Activated T-cell treated with anti-CD3 and anti-CD28 coated beads, Interleukin-2, amount 50 U/mL, for 24 hours (primary cell): ENCODE measurements around the gene PPP2R2D.
"Not testable (repeated sequence)": the region's sequence is repeated elsewhere in the genome, so short reads cannot be mapped to it uniquely, and the experiment has no call there.

ENCODE experiments used
- DNase-seq: peaks from one replicate; pipeline ENCODE4 v3.0.0-alpha.2; 2020
- H3K27ac Mint-ChIP-seq: 2 replicates; pipeline ENCODE4 v1.8.0; 2020; ENCODE audit warnings: mild to moderate bottlenecking, mixed read lengths
- H3K27me3 Mint-ChIP-seq: 2 replicates; pipeline ENCODE4 v1.8.0; 2020; ENCODE audit warnings: mixed read lengths
- H3K36me3 Mint-ChIP-seq: 2 replicates; pipeline ENCODE4 v1.8.0; 2020; ENCODE audit warnings: low read depth, mixed read lengths
- H3K4me1 Mint-ChIP-seq: 2 replicates; pipeline ENCODE4 v1.8.0; 2020; ENCODE audit warnings: low read depth, mixed read lengths
- H3K4me3 Mint-ChIP-seq: 2 replicates; pipeline ENCODE4 v1.8.0; 2020; ENCODE audit warnings: mild to moderate bottlenecking, moderate library complexity, mixed read lengths
- H3K9me3 Mint-ChIP-seq: 2 replicates; pipeline ENCODE4 v1.8.0; 2020; ENCODE audit warnings: mixed read lengths

PPP2R2D gene

GRCh38 chr10:131919461-131919860 is 18.7 kb downstream of the PPP2R2D start:
- Mint-ChIP-seq H3K27ac (peak overlapping the region; percentile 93), H3K36me3 (peaks cover 79% of the 10 kb centered on the region), H3K9me3 (peaks cover 39% of the 10 kb centered on the region), H3K4me1 (peaks cover 76% of the 10 kb centered on the region)
- H3K27me3 Mint-ChIP-seq, H3K4me3 Mint-ChIP-seq, DNase-seq: not testable (repeated sequence)

- Mint-ChIP-seq H3K9me3 (peaks cover 43% of the 10 kb centered on the region), H3K4me3 (no peak overlapping the region), H3K4me1 (peaks cover 74% of the 10 kb centered on the region), H3K27ac (peak overlapping the region; percentile 93), H3K27me3 (no peaks in the 10 kb centered on the region), H3K36me3 (peaks cover 77% of the 10 kb centered on the region)
- no peak for DNase-seq
Measured at GRCh38 chr10:131920151-131920550, 19.3 kb downstream of the PPP2R2D start.

DNA sequence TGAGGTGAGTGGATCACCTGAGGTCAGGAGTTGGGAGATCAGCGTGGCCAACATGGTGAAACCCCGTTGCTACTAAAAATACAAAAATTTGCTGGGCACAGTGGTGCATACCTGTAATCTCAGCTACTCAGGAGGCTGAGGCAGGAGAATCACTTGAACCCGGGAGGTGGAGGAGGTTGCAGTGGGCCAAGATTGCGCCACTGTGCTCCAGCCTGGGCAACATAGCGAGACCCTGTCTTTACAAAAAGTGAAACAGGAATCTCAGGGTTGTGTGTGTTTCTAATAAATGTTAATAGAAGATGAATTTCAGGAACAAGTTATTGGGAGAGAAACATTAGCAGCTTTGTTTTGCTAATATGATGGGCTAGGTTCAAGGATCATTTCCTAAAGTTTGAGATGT is 19.9 kb downstream of the PPP2R2D start:
- Mint-ChIP-seq H3K27ac (peak overlapping the region; percentile 93), H3K27me3 (no peaks in the 10 kb centered on the region), H3K9me3 (peaks cover 45% of the 10 kb centered on the region), H3K4me3 (no peak overlapping the region), H3K4me1 (peaks cover 75% of the 10 kb centered on the region), H3K36me3 (peaks cover 78% of the 10 kb centered on the region)
- no peak for DNase-seq

DNA sequence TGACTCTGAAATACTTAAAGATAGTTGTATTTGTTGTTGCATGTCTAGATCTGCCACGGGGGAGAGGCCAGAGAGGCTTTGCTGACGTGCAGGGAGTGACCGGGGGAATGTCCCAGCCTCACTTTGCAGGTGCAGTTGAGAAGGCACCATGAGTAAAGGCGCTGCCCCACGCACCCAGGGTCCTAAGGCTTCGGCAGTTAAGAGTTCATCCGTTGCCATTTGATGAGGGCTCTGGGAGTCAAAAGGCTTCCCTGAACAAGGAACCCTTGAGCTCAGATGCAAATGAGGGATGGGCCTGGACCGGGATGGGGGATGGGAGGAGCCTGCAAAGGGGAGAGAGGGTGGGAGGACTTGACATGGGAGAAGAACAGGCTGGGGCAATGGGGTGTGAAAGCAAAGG is 20.4 kb downstream of the PPP2R2D start:
- H3K27ac Mint-ChIP-seq, result peak overlapping the region; percentile 51

GRCh38 chr10:131923038-131923756 is 22.4 kb downstream of the PPP2R2D start:
- H3K36me3 Mint-ChIP-seq, result peaks cover 82% of the 10 kb centered on the region
- H3K27ac Mint-ChIP-seq, result no peak overlapping the region
- no peak for DNase-seq
- no peak overlapping the region for H3K4me3 Mint-ChIP-seq
- peaks cover 32% of the 10 kb centered on the region for H3K9me3 Mint-ChIP-seq
- H3K4me1 Mint-ChIP-seq, result peaks cover 81% of the 10 kb centered on the region
- no peaks in the 10 kb centered on the region for H3K27me3 Mint-ChIP-seq

More for the DNA sequence above, 20.4 kb downstream of the PPP2R2D start:
- no peak for DNase-seq
- peaks cover 45% of the 10 kb centered on the region for H3K9me3 Mint-ChIP-seq
- H3K4me1 Mint-ChIP-seq, result peaks cover 75% of the 10 kb centered on the region
- H3K27me3 Mint-ChIP-seq, result no peaks in the 10 kb centered on the region
- peaks cover 78% of the 10 kb centered on the region for H3K36me3 Mint-ChIP-seq
- no peak overlapping the region for H3K4me3 Mint-ChIP-seq

DNA sequence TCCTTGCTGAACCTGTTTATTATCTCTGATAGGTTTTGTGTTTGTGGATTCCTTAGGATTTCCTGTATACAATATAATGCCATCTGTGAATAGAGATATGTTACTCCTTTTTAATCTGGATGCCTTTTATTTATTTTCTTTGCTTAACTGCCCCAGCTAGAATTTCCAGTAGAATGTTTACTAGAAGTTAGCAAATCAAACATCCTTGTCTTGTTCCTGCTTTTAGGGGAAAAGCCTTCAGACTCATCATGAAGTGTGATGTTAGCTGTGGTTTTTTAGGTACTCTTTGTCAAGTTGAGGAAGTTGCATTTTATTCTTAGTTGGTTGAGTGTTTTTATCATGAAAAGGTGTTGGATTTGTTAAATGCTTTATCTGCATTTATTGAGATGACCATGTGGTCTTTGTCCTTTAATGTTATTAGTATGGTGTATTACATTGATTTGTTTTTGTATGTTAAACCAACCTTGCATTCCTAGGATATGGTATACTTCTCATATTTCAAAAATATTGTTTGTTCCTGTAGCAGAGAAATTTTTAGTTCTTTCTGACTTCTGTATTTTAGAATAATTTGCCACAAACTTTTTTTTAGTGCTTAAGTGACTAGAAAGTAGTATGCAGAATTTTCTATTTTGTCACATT is 24.3 kb downstream of the PPP2R2D start:
- H3K36me3 Mint-ChIP-seq, result peaks cover 80% of the 10 kb centered on the region
- H3K4me1 Mint-ChIP-seq, result peaks cover 83% of the 10 kb centered on the region

DNA sequence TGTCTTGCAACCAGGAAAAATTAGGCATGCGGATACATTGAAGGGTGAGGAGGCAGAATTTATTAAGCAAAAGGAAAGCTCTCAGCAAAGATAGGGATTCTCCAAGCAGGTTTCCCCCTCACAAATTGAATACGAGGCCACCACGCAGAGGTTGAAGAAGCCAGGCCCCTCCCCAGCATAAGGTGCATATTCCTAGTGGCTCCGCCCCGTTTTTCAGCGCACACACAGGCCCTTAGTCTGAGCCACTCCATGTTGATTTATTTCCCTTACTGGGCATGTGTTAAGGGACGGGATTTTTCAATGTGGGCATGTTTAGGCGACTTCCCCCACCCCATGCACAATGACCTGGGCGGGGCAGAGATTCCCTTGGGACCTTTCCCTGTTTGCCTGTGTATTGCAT is 24.9 kb downstream of the PPP2R2D start:
- Mint-ChIP-seq H3K9me3 (peaks cover 13% of the 10 kb centered on the region), H3K36me3 (peaks cover 79% of the 10 kb centered on the region), H3K27ac (no peak overlapping the region), H3K27me3 (no peaks in the 10 kb centered on the region), H3K4me3 (no peak overlapping the region), H3K4me1 (peaks cover 84% of the 10 kb centered on the region)
- no peak for DNase-seq

More for the DNA sequence above, 24.3 kb downstream of the PPP2R2D start:
- no peak overlapping the region for H3K4me3 Mint-ChIP-seq
- DNase-seq, result no peak
- H3K27ac Mint-ChIP-seq, result no peak overlapping the region
- no peaks in the 10 kb centered on the region for H3K27me3 Mint-ChIP-seq
- peaks cover 16% of the 10 kb centered on the region for H3K9me3 Mint-ChIP-seq

DNA sequence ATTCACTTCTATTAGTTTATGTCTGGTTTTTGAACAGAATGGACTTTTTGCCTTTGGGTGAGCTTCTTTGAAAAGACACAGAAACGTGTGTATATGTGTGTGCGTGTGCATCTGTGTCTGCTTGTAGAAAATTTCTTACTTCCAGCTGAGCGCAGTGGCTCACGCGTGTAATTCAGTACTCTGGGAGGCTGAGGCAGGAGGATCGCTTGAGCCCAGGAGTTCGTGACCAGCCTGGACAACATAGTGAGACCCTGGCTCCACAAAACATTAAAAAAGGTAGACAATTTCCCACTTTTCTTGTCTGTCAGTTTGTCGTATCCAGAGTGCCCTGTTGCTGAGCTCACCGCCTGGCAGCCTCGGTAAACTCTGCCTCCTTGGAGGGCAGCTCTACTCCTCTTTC is 25.4 kb downstream of the PPP2R2D start:
- Mint-ChIP-seq H3K27me3 (no peaks in the 10 kb centered on the region), H3K4me1 (peaks cover 84% of the 10 kb centered on the region), H3K27ac (no peak overlapping the region), H3K9me3 (peaks cover 13% of the 10 kb centered on the region), H3K4me3 (no peak overlapping the region), H3K36me3 (peaks cover 74% of the 10 kb centered on the region)
- no peak for DNase-seq

DNA sequence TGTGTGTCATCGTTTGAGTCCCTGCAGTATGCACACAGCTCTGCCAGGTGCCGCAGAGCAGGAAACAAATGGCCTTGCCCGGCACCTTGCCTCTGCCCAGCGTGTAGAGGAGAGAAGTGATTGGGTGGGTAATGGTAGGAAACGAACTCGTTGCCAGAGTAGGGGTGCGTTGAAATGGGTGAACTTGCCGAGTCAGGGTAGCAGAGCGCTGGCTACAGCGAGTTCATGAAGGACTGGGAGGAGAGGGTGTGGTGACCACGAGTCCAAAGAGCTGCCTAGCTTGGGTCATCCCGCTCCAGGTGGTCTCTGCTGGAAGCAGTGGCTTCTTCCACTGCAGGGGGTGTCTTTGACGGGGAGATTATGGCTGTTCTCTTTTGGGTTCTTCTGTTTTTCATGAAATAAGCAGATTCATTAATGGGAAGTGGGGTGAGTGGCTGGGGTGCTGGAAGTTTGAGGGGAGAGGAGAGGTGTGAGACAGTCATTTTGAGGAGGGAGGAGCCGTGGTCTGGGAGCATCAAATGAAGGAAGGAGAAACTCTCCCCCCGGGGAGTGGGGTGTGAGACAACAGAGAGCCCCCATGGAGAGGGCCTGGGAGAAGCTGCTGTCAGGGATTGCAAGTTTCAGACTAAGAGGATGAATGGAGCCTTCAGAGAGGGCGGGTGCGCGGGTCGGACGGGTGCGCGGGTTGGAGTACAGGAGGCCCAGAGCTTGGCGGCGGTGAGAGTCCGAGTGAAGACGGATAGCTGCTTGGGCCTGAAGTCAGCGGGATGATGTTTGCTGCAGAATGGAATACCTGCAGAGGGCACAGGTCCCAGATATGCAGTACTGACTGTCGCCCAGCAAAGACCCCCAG is 26.2 kb downstream of the PPP2R2D start:
- H3K4me3 Mint-ChIP-seq, result no peak overlapping the region
- no peak for DNase-seq
- no peaks in the 10 kb centered on the region for H3K27me3 Mint-ChIP-seq
- peak overlapping the region; percentile 7 for H3K27ac Mint-ChIP-seq
- H3K4me1 Mint-ChIP-seq, result peaks cover 83% of the 10 kb centered on the region
- H3K9me3 Mint-ChIP-seq, result peaks cover 13% of the 10 kb centered on the region
- peaks cover 66% of the 10 kb centered on the region for H3K36me3 Mint-ChIP-seq

GRCh38 chr10:131928248-131929095 is 27.7 kb downstream of the PPP2R2D start:
- Mint-ChIP-seq H3K9me3 (peaks cover 8% of the 10 kb centered on the region), H3K36me3 (peaks cover 56% of the 10 kb centered on the region), H3K27ac (peak overlapping the region; percentile 92), H3K4me3 (peak overlapping the region; percentile 59), H3K27me3 (no peaks in the 10 kb centered on the region), H3K4me1 (peaks cover 84% of the 10 kb centered on the region)
- peak; percentile 65 for DNase-seq

- peaks cover 8% of the 10 kb centered on the region for H3K9me3 Mint-ChIP-seq
- no peaks in the 10 kb centered on the region for H3K27me3 Mint-ChIP-seq
- peak overlapping the region; percentile 92 for H3K27ac Mint-ChIP-seq
- peaks cover 56% of the 10 kb centered on the region for H3K36me3 Mint-ChIP-seq
- no peak for DNase-seq
- peaks cover 87% of the 10 kb centered on the region for H3K4me1 Mint-ChIP-seq
- H3K4me3 Mint-ChIP-seq, result peak overlapping the region; percentile 59
Measured at GRCh38 chr10:131929122-131929845, 28.5 kb downstream of the PPP2R2D start.

- H3K27me3 Mint-ChIP-seq, result no peaks in the 10 kb centered on the region
- peaks cover 2% of the 10 kb centered on the region for H3K9me3 Mint-ChIP-seq
- peak overlapping the region; percentile 73 for H3K27ac Mint-ChIP-seq
- peaks cover 58% of the 10 kb centered on the region for H3K36me3 Mint-ChIP-seq
- H3K4me1 Mint-ChIP-seq, result peaks cover 91% of the 10 kb centered on the region
- no peak overlapping the region for H3K4me3 Mint-ChIP-seq
- DNase-seq, result no peak
Measured at GRCh38 chr10:131930150-131930549, 29.3 kb downstream of the PPP2R2D start.

GRCh38 chr10:131930586-131931330 is 29.9 kb downstream of the PPP2R2D start:
- no peak overlapping the region for H3K4me3 Mint-ChIP-seq
- H3K36me3 Mint-ChIP-seq, result peaks cover 57% of the 10 kb centered on the region
- DNase-seq, result no peak
- no peaks in the 10 kb centered on the region for H3K9me3 Mint-ChIP-seq
- no peaks in the 10 kb centered on the region for H3K27me3 Mint-ChIP-seq
- H3K27ac Mint-ChIP-seq, result peak overlapping the region; percentile 73
- H3K4me1 Mint-ChIP-seq, result peaks cover 87% of the 10 kb centered on the region
